HFF-Myc (cell line): Measurements from ENCODE around the gene PPP2R5D.

Experiments
- DNase-seq: peaks from one replicate; pipeline ENCODE4 v3.0.0-alpha.2; 2011; ENCODE audit warnings: low read depth; ENCODE audit errors: extremely low read depth
- H3K4me3 ChIP-seq: replicated peaks from 2 replicates; pipeline ENCODE4 v1.5.1; 2011; ENCODE audit warnings: low read depth, mild to moderate bottlenecking, control low read depth, low read length
- CTCF ChIP-seq: IDR thresholded peaks from 2 replicates; pipeline ENCODE4 v1.5.1; 2012; ENCODE audit warnings: mild to moderate bottlenecking, low read depth, low read length, control low read depth; ENCODE audit errors: missing control alignments

Gene PPP2R5D

GRCh38 chr6:43034190-43034525, 49.8 kb downstream of the PPP2R5D start:
- H3K4me3 ChIP-seq = no peak overlapping the region
- no peak for DNase-seq
- TF ChIP-seq CTCF = no peak

GRCh38 chr6:43035495-43036194, 51.3 kb downstream of the PPP2R5D start:
- TF ChIP-seq CTCF = no peak
- no peak for DNase-seq
- no peak overlapping the region for H3K4me3 ChIP-seq

GRCh38 chr6:43036712-43037111, 52.3 kb downstream of the PPP2R5D start:
- no peak overlapping the region for H3K4me3 ChIP-seq
- no peak for TF ChIP-seq CTCF
- no peak for DNase-seq

- H3K4me3 ChIP-seq = no peak overlapping the region
- DNase-seq = no peak
- TF ChIP-seq CTCF = no peak
These were observed 52.8 kb downstream of the PPP2R5D start for GRCh38 chr6:43037197-43037596.

- H3K4me3 ChIP-seq = no peak overlapping the region
- no peak for DNase-seq
- TF ChIP-seq CTCF = no peak
These were observed 53.3 kb downstream of the PPP2R5D start for GRCh38 chr6:43037706-43038105.

GRCh38 chr6:43038727-43039126, 54.4 kb downstream of the PPP2R5D start:
- H3K4me3 ChIP-seq = no peak overlapping the region
- no peak for TF ChIP-seq CTCF
- no peak for DNase-seq
